Ovary (tissue), 9 donors: ENCODE data around the gene PLPP1. TPM values are rescaled to one million over a fixed set of nuclear protein-coding genes. Genes with fewer than 3 reads are reported as not detected.

Experiments
- DNase-seq, 5 donors: peaks; one replicate each; pipeline ENCODE4 v3.0.0-alpha.2; 2019 to 2020
- H3K27ac ChIP-seq, 2 donors: fragments of 200-600 bp; one replicate each; pipeline versions ENCODE4 v1.5.1 to v1.8.0; 2019 to 2022
- H3K27me3 ChIP-seq: fragments of 200-600 bp; one replicate; pipeline ENCODE4 v1.8.0; 2022
- H3K36me3 ChIP-seq: fragments of 200-600 bp; sonication (generic); one replicate; pipeline ENCODE4 v1.5.1; 2019
- H3K4me1 ChIP-seq: one replicate; pipeline ENCODE4 v1.8.1; 2013; ENCODE audit warnings: mild to moderate bottlenecking, moderate library complexity; ENCODE audit not compliant: insufficient read depth
- H3K4me3 ChIP-seq: fragments of 200-600 bp; sonication (generic); one replicate; pipeline ENCODE4 v1.5.1; 2017
- H3K9me3 ChIP-seq, 2 donors: fragments of 200-600 bp in 1 of 2; sonication (generic) in 1 of 2; one replicate each; pipeline versions ENCODE4 v1.5.1 to v1.8.1; 2013 to 2019; ENCODE audit warnings: mild to moderate bottlenecking in 1 of 2, moderate library complexity in 1 of 2
- CTCF ChIP-seq, 3 donors: fragments of 450-650 bp in 2 of 3; fragments of 200-600 bp in 1 of 3; IDR thresholded peaks; one replicate each; pipeline versions ENCODE4 v1.5.1 to v1.8.0; 2016 to 2022; ENCODE audit warnings: antibody characterized with exemption in 3 of 3, mild to moderate bottlenecking in 1 of 3
- EP300 ChIP-seq: sonication (generic); formaldehyde crosslinking; IDR thresholded peaks from one replicate; pipeline ENCODE4 v1.6.1; 2017; ENCODE audit warnings: antibody characterized with exemption
- POLR2A ChIP-seq: fragments of 450-650 bp; IDR thresholded peaks from one replicate; pipeline ENCODE4 v1.6.1; 2017; ENCODE audit warnings: antibody characterized with exemption, mild to moderate bottlenecking, moderate library complexity
- WGBS, 3 donors: extraction: QIAGEN DNeasy Blood & Tissue Kit in 1 of 3; methylation state at CpG; one replicate each; pipeline versions ENCODE4 v1.1.5 to v1.1.7; 2013 to 2017; 5-methylcytosine and 5-hydroxymethylcytosine counted together
- intact Hi-C, 4 donors: fragments of 100-400 bp; cut with DNase I; formaldehyde crosslinking; loops; one replicate each; pipeline versions ENCODE4 v1.11.0 to v1.15.1; 2022 to 2023
- polyA plus RNA-seq, 2 donors: library from polyadenylated mRNA; stranded (reverse); fragments of 200-250 nt in 1 of 2; fragments of 350-450 nt in 1 of 2; fragmentation: Illumina TruSeq in 1 of 2; extraction: RNeasy Lipid Tissue Mini Kit (QIAGEN cat#74804) in 1 of 2; gene quantifications; one replicate each; pipeline ENCODE4 v1.2.3, GENCODE V29; 2013 to 2014
- total RNA-seq, 7 donors: library from RNA; depleted of rRNA in 2 of 7; stranded (reverse); fragments of >200 nt in 2 of 7; fragmentation: NEBNext Ultra II Directional in 3 of 7; extraction: Animal tissue kit (Norgen Biotek cat#: 25700) in 3 of 7; gene quantifications; one replicate each; pipeline versions ENCODE4 v1.1.0 to v1.2.4, GENCODE V29; 2016 to 2023
- donor health status: DM: no; HTN: no; CAD: no; lungs with moderate emphysema.
- donor health status: DM: no; HTN: no; CAD: no.
- donor health status: Bipolar disorder and iron deficiency.
- donor health status: DM: yes; HTN: yes; CAD: no.
- donor health status: DM: no; HTN: no; CAD: no.
- donor health status: DM: yes; HTN: yes; CAD: no.

The PLPP1 gene
- total and polyA plus RNA-seq, 9 donors: 13.5 to 136 (median 34.5) TPM

GRCh38 chr5:55413644-55414043, 121.1 kb downstream of the PLPP1 start:
- intact Hi-C loops: loop anchor here in 1 of 4 donors (5.0 kb wide), 1 partner anchor 279 kb away; no protein-coding TSS in a partner anchor
- TF ChIP-seq CTCF (IDR thresholded peaks at IDR 0.05) (no peak), POLR2A (no peak), EP300 (no peak)

GRCh38 chr5:55411876-55412275, 122.9 kb downstream of the PLPP1 start:
- WGBS, 3 donors: 94 to 99% (median 94%) methylated on average over 1 of the region's 1 CpG
- Histone ChIP-seq H3K36me3 (no peaks in the 10 kb centered on the region), H3K27ac (no peak overlapping the region), H3K9me3 (no peaks in the 10 kb centered on the region), H3K27me3 (no peaks in the 10 kb centered on the region), H3K4me3 (no peak overlapping the region), H3K4me1 (no peaks in the 10 kb centered on the region)
- TF ChIP-seq EP300 (no peak), CTCF (IDR thresholded peaks at IDR 0.05) (no peak), POLR2A (no peak)
- intact Hi-C loops: loop anchor here in 1 of 4 donors (5.0 kb wide), 1 partner anchor 280 kb away; no protein-coding TSS in a partner anchor
- no peak for DNase-seq

More at GRCh38 chr5:55413644-55414043, 121.1 kb downstream of the PLPP1 start:
- DNase-seq: no peak
- 77 to 91% (median 86%) methylated on average over 2 of the region's 2 CpGs for WGBS, 3 donors
- no peaks in the 10 kb centered on the region for H3K9me3 ChIP-seq
- no peaks in the 10 kb centered on the region for H3K4me1 ChIP-seq
- H3K36me3 ChIP-seq: no peaks in the 10 kb centered on the region
- no peak overlapping the region for H3K4me3 ChIP-seq
- H3K27me3 ChIP-seq: no peaks in the 10 kb centered on the region
- no peak overlapping the region for H3K27ac ChIP-seq

GRCh38 chr5:55410845-55411244, 123.9 kb downstream of the PLPP1 start:
- TF ChIP-seq CTCF (IDR thresholded peaks at IDR 0.05): no peak
- Histone ChIP-seq H3K9me3 (no peaks in the 10 kb centered on the region), H3K4me1 (no peaks in the 10 kb centered on the region), H3K27me3 (no peaks in the 10 kb centered on the region), H3K4me3 (no peak overlapping the region), H3K27ac (no peak overlapping the region), H3K36me3 (no peaks in the 10 kb centered on the region)
- intact Hi-C loops: loop anchor here in 1 of 4 donors (5.0 kb wide), 1 partner anchor 281 kb away; no protein-coding TSS in a partner anchor
- DNase-seq: no peak
- 79 to 93% (median 90%) methylated on average over 3 of the region's 3 CpGs for WGBS, 3 donors

- 94 to 100% (median 97%) methylated on average over 1 of the region's 1 CpG for WGBS, 3 donors
- Histone ChIP-seq H3K4me3 (no peak overlapping the region), H3K4me1 (no peaks in the 10 kb centered on the region), H3K27ac (no peak overlapping the region), H3K27me3 (no peaks in the 10 kb centered on the region), H3K36me3 (no peaks in the 10 kb centered on the region), H3K9me3 (no peaks in the 10 kb centered on the region)
- intact Hi-C loops: loop anchor here in 1 of 4 donors (5.0 kb wide), 1 partner anchor 283 kb away; no protein-coding TSS in a partner anchor
- DNase-seq: no peak
- TF ChIP-seq POLR2A (no peak), EP300 (no peak), CTCF (IDR thresholded peaks at IDR 0.05) (no peak)
These were observed 125.0 kb downstream of the PLPP1 start for GRCh38 chr5:55409775-55410174.
